ENCODE measurements around the gene CFAP299.

DNA sequence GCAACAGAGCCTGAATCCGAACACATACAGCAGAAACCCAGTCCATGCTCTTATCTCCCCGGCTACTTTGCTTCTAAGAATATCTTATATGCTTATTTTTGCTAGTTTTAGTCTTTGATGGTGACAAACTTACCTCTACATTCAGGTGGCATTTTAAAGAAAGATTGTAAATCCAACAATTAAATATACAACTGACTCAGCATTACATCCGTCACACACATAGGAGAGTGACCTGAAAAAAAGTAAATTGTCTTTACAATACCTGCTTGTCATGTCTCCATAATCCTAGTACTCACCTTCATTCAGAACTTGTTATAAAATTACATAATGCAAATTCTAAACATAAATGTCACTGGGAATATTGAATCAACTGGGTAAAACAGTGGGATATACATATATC lies 664.4 kb downstream of the CFAP299 start:
- no peak for TF ChIP-seq POLR2A (IDR thresholded peaks at IDR 0.05)
- TF ChIP-seq, protein P1, sequence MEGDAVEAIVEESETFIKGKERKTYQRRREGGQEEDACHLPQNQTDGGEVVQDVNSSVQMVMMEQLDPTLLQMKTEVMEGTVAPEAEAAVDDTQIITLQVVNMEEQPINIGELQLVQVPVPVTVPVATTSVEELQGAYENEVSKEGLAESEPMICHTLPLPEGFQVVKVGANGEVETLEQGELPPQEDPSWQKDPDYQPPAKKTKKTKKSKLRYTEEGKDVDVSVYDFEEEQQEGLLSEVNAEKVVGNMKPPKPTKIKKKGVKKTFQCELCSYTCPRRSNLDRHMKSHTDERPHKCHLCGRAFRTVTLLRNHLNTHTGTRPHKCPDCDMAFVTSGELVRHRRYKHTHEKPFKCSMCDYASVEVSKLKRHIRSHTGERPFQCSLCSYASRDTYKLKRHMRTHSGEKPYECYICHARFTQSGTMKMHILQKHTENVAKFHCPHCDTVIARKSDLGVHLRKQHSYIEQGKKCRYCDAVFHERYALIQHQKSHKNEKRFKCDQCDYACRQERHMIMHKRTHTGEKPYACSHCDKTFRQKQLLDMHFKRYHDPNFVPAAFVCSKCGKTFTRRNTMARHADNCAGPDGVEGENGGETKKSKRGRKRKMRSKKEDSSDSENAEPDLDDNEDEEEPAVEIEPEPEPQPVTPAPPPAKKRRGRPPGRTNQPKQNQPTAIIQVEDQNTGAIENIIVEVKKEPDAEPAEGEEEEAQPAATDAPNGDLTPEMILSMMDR (IDR thresholded peaks at IDR 0.05): no peak

Measured in Peyer's patch (tissue), 4 donors.